GM20431 (cell line): ENCODE data around the gene CST11.

Source experiments
- in situ Hi-C: fragments of 300-500 bp; cut with MseI, MboI; formaldehyde crosslinking; loops from one replicate; pipeline ENCODE4 v1.15.0; 2020; ENCODE audit warnings: low sequenced_read_pairs; ENCODE audit not compliant: unreplicated experiment

Gene CST11

GRCh38 chr20:23455639-23456038 lies 3.0 kb upstream of the CST11 start:
- in situ Hi-C loops, result no loop called here

- in situ Hi-C loops, result no loop called here
These were observed 2.1 kb upstream of the CST11 start for GRCh38 chr20:23454816-23455215.

GRCh38 chr20:23453549-23454543 lies 1.2 kb upstream of the CST11 start:
- in situ Hi-C loops, result no loop called here

- in situ Hi-C loops, result no loop called here
These were observed 654 bp downstream of the CST11 start for GRCh38 chr20:23451956-23452487.

GRCh38 chr20:23450877-23451276 lies 1.8 kb downstream of the CST11 start:
- in situ Hi-C loops, result no loop called here

GRCh38 chr20:23449421-23449820 lies 3.3 kb downstream of the CST11 start:
- in situ Hi-C loops, result loop anchor here (10.0 kb wide), 1 partner anchor 155 kb away; the partner anchor contains the start of gene CST9

GRCh38 chr20:23448167-23448566 lies 4.5 kb downstream of the CST11 start:
- in situ Hi-C loops, result loop anchor here (10.0 kb wide), 1 partner anchor 157 kb away; the partner anchor contains the start of gene CST9

- in situ Hi-C loops, result loop anchor here (10.0 kb wide), 1 partner anchor 158 kb away; the partner anchor contains the start of gene CST9
These were observed 6.2 kb downstream of the CST11 start for GRCh38 chr20:23446505-23446904.

- in situ Hi-C loops, result loop anchor here (10.0 kb wide), 1 partner anchor 159 kb away; the partner anchor contains the start of gene CST9
These were observed 7.0 kb downstream of the CST11 start for GRCh38 chr20:23445596-23446217.

- in situ Hi-C loops, result loop anchor here (10.0 kb wide), 1 partner anchor 160 kb away; the partner anchor contains the start of gene CST9
These were observed 7.8 kb downstream of the CST11 start for GRCh38 chr20:23444859-23445258.

- in situ Hi-C loops, result loop anchor here (10.0 kb wide), 1 partner anchor 162 kb away; the partner anchor contains the start of gene CST9
These were observed 10.2 kb downstream of the CST11 start for GRCh38 chr20:23442436-23442835.

GRCh38 chr20:23441850-23442313 lies 10.8 kb downstream of the CST11 start:
- in situ Hi-C loops, result loop anchor here (10.0 kb wide), 1 partner anchor 163 kb away; the partner anchor contains the start of gene CST9

- in situ Hi-C loops, result loop anchor here (10.0 kb wide), 1 partner anchor 165 kb away; the partner anchor contains the start of gene CST9
These were observed 12.7 kb downstream of the CST11 start for GRCh38 chr20:23440004-23440403.

- in situ Hi-C loops, result no loop called here
These were observed 14.0 kb downstream of the CST11 start for GRCh38 chr20:23438661-23439060.

GRCh38 chr20:23437126-23437899 lies 15.4 kb downstream of the CST11 start:
- in situ Hi-C loops, result no loop called here

GRCh38 chr20:23436681-23437080 lies 16.0 kb downstream of the CST11 start:
- in situ Hi-C loops, result no loop called here

GRCh38 chr20:23435626-23436539 lies 16.8 kb downstream of the CST11 start:
- in situ Hi-C loops, result no loop called here

- in situ Hi-C loops, result no loop called here
These were observed 18.0 kb downstream of the CST11 start for GRCh38 chr20:23434521-23435313.
